Neural cell (in vitro differentiated cells): ENCODE data around the gene SPOP. TPM values are rescaled to one million over a fixed set of nuclear protein-coding genes. Genes with fewer than 3 reads are reported as not detected.

Source experiments
- H2AFZ ChIP-seq: fragments of 200-600, 300-800 bp; sonication (generic), shearing (Covaris generic); 2 replicates; pipeline ENCODE4 v1.6.0; 2014; ENCODE audit warnings: low read depth, mild to moderate bottlenecking, antibody characterized with exemption, low read length, moderate library complexity
- H3F3A ChIP-seq: fragments of 200-600 bp; shearing (Covaris generic); 2 replicates; pipeline ENCODE4 v1.6.1; 2016; ENCODE audit warnings: mild to moderate bottlenecking, moderate library complexity, mixed read lengths, antibody characterized with exemption, low read length; ENCODE audit not compliant: insufficient read depth, poor library complexity, severe bottlenecking
- H3K27ac ChIP-seq: fragments of 200-600, 300-800 bp; sonication (generic), shearing (Covaris generic); 2 replicates; pipeline ENCODE4 v1.5.1; 2014; ENCODE audit warnings: mild to moderate bottlenecking, low read length, moderate library complexity
- H3K27me3 ChIP-seq: fragments of 300-800, 200-600 bp; sonication (generic), shearing (Covaris generic); 2 replicates; pipeline ENCODE4 v1.6.0; 2014; ENCODE audit warnings: mild to moderate bottlenecking, low read depth, low read length, moderate library complexity; ENCODE audit not compliant: insufficient read depth
- H3K36me3 ChIP-seq: fragments of 300-800, 200-600 bp; sonication (generic), shearing (Covaris generic); 2 replicates; pipeline ENCODE4 v1.5.1; 2014; ENCODE audit warnings: mild to moderate bottlenecking, antibody characterized with exemption, low read length, moderate library complexity; ENCODE audit not compliant: insufficient read depth
- H3K4me2 ChIP-seq: fragments of 300-800, 200-600 bp; sonication (generic), shearing (Covaris generic); 2 replicates; pipeline ENCODE4 v1.6.0; 2014; ENCODE audit warnings: mild to moderate bottlenecking, low read length
- H3K4me3 ChIP-seq: fragments of 300-800, 200-600 bp; sonication (generic), shearing (Covaris generic); 2 replicates; pipeline ENCODE4 v1.5.1; 2014; ENCODE audit warnings: mild to moderate bottlenecking, low read length, moderate library complexity
- H3K79me2 ChIP-seq: fragments of 200-600 bp; shearing (Covaris generic); replicated peaks from 2 replicates; pipeline ENCODE4 v1.6.0; 2014; ENCODE audit warnings: mild to moderate bottlenecking, low read length, moderate library complexity; ENCODE audit not compliant: insufficient read depth
- H3K9ac ChIP-seq: fragments of 300-800, 200-600 bp; sonication (generic), shearing (Covaris generic); 2 replicates; pipeline ENCODE4 v1.6.1; 2016; ENCODE audit warnings: mild to moderate bottlenecking, low read length, mixed read lengths
- H3K9me2 ChIP-seq: fragments of 200-600 bp; shearing (Covaris generic); 2 replicates; pipeline ENCODE4 v1.6.1; 2016; ENCODE audit warnings: mild to moderate bottlenecking, low read length, mixed read lengths; ENCODE audit not compliant: insufficient read depth
- H3K9me3 ChIP-seq: fragments of 200-600, 300-800 bp; sonication (generic), shearing (Covaris generic); 2 replicates; pipeline ENCODE4 v1.6.1; 2016; ENCODE audit warnings: mild to moderate bottlenecking, mixed run types, low read length, moderate library complexity, mixed read lengths
- H4K20me1 ChIP-seq: fragments of 200-600 bp; shearing (Covaris generic); 2 replicates; pipeline ENCODE4 v1.6.1; 2016; ENCODE audit warnings: mild to moderate bottlenecking, mixed run types; ENCODE audit not compliant: insufficient read depth
- CTCF ChIP-seq: fragments of 450-650 bp; IDR thresholded peaks from 2 replicates; pipeline ENCODE4 v1.5.1; 2014; ENCODE audit warnings: antibody characterized with exemption, mild to moderate bottlenecking, moderate library complexity; ENCODE audit not compliant: poor library complexity, severe bottlenecking
- EP300 ChIP-seq: fragments of 450-650 bp; conservative IDR thresholded peaks from 2 replicates; pipeline ENCODE4 v1.6.1; 2014; ENCODE audit warnings: antibody characterized with exemption, mild to moderate bottlenecking, moderate library complexity; ENCODE audit not compliant: poor library complexity, severe bottlenecking
- EZH2 ChIP-seq: fragments of 200-600, 300-800 bp; shearing (Covaris generic), sonication (generic); IDR thresholded peaks from 2 replicates; pipeline ENCODE4 v1.6.1; 2014; ENCODE audit warnings: antibody characterized with exemption, low read length, borderline replicate concordance, mild to moderate bottlenecking; ENCODE audit not compliant: insufficient read depth, poor library complexity, severe bottlenecking
- MXI1 ChIP-seq: fragments of 450-650 bp; conservative IDR thresholded peaks from 2 replicates; pipeline ENCODE4 v1.6.1; 2014; ENCODE audit warnings: antibody characterized with exemption, mild to moderate bottlenecking; ENCODE audit not compliant: poor library complexity, severe bottlenecking
- POLR2AphosphoS5 ChIP-seq: IDR thresholded peaks from 2 replicates; pipeline ENCODE4 v1.6.1; 2012
- RAD21 ChIP-seq: fragments of 450-650 bp; conservative IDR thresholded peaks from 2 replicates; pipeline ENCODE4 v1.6.1; 2014; ENCODE audit warnings: antibody characterized with exemption, mild to moderate bottlenecking, moderate library complexity
- SMC3 ChIP-seq: fragments of 450-650 bp; conservative IDR thresholded peaks from 2 replicates; pipeline ENCODE4 v1.6.1; 2014; ENCODE audit warnings: antibody characterized with exemption, mild to moderate bottlenecking, moderate library complexity; ENCODE audit not compliant: poor library complexity
- TAF1 ChIP-seq: IDR thresholded peaks from 2 replicates; pipeline ENCODE4 v1.6.1; 2012; ENCODE audit warnings: low read depth
- polyA plus RNA-seq: library from polyadenylated mRNA; depleted of rRNA; stranded (reverse); fragments of >200 nt; gene quantifications from 2 replicates; pipeline ENCODE4 v1.2.3, GENCODE V29; 2014
- TF ChIP-seq, protein P1 (sequence below): IDR thresholded peaks from 2 replicates; pipeline ENCODE4 v1.6.1; 2012; ENCODE audit warnings: borderline replicate concordance

The SPOP gene
- polyA plus RNA-seq, 1 donor from 2014 or later = 71.9 TPM

GRCh38 chr17:49583226-49583625 lies 94.7 kb downstream of the SPOP start:
- H3K27ac ChIP-seq = no peak overlapping the region

DNA sequence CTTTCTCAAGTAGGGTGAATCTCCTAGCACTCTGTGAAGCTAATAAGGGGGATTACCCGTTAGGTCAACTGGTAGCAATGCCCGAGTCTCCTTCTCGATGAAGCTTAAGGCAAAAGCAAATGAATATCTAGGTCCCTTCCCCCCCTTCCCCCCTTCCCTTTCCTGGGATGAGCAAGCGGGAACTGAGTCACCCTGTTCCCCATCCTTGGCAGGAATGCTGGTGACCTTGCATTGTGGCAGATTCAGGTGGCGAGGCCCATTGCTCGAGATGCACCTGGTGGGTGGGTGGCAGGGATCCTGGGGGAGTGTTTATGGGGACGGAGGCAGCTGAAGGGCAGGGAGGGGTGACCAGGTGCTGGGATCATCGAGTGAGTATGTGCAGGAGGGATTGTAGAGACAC lies 95.1 kb downstream of the SPOP start:
- Histone ChIP-seq H3K27me3 (no peaks in the 10 kb centered on the region), H3K79me2 (no peaks in the 10 kb centered on the region), H3K9me3 (no peaks in the 10 kb centered on the region), H3K4me3 (no peak overlapping the region), H2AFZ (no peak overlapping the region), H3K36me3 (no peaks in the 10 kb centered on the region), H3K9me2 (no peaks in the 10 kb centered on the region), H3K9ac (no peak overlapping the region), H4K20me1 (no peaks in the 10 kb centered on the region), H3K4me2 (no peak overlapping the region), H3K27ac (no peak overlapping the region), H3F3A (no peaks in the 10 kb centered on the region)
- TF ChIP-seq RAD21 = no peak
- no peak for TF ChIP-seq EP300
- no peak for TF ChIP-seq CTCF
- no peak for TF ChIP-seq TAF1

More at GRCh38 chr17:49583226-49583625, 94.7 kb downstream of the SPOP start:
- Histone ChIP-seq H3K79me2 (no peaks in the 10 kb centered on the region), H3K4me2 (no peak overlapping the region), H4K20me1 (no peaks in the 10 kb centered on the region), H3K9ac (no peak overlapping the region), H3K27me3 (no peaks in the 10 kb centered on the region), H3K4me3 (no peak overlapping the region), H3K36me3 (no peaks in the 10 kb centered on the region), H3K9me3 (no peaks in the 10 kb centered on the region), H2AFZ (no peak overlapping the region), H3F3A (no peaks in the 10 kb centered on the region), H3K9me2 (no peaks in the 10 kb centered on the region)
- TF ChIP-seq MXI1 = no peak
- TF ChIP-seq, protein P1, sequence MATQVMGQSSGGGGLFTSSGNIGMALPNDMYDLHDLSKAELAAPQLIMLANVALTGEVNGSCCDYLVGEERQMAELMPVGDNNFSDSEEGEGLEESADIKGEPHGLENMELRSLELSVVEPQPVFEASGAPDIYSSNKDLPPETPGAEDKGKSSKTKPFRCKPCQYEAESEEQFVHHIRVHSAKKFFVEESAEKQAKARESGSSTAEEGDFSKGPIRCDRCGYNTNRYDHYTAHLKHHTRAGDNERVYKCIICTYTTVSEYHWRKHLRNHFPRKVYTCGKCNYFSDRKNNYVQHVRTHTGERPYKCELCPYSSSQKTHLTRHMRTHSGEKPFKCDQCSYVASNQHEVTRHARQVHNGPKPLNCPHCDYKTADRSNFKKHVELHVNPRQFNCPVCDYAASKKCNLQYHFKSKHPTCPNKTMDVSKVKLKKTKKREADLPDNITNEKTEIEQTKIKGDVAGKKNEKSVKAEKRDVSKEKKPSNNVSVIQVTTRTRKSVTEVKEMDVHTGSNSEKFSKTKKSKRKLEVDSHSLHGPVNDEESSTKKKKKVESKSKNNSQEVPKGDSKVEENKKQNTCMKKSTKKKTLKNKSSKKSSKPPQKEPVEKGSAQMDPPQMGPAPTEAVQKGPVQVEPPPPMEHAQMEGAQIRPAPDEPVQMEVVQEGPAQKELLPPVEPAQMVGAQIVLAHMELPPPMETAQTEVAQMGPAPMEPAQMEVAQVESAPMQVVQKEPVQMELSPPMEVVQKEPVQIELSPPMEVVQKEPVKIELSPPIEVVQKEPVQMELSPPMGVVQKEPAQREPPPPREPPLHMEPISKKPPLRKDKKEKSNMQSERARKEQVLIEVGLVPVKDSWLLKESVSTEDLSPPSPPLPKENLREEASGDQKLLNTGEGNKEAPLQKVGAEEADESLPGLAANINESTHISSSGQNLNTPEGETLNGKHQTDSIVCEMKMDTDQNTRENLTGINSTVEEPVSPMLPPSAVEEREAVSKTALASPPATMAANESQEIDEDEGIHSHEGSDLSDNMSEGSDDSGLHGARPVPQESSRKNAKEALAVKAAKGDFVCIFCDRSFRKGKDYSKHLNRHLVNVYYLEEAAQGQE = no peak
- TF ChIP-seq POLR2AphosphoS5 = no peak
- no peak for TF ChIP-seq EZH2
- no peak for TF ChIP-seq CTCF
- no peak for TF ChIP-seq EP300
- TF ChIP-seq RAD21 = no peak
- no peak for TF ChIP-seq TAF1
- no peak for TF ChIP-seq SMC3
